ENCODE results near the gene HSPB6.

Gene HSPB6

DNA sequence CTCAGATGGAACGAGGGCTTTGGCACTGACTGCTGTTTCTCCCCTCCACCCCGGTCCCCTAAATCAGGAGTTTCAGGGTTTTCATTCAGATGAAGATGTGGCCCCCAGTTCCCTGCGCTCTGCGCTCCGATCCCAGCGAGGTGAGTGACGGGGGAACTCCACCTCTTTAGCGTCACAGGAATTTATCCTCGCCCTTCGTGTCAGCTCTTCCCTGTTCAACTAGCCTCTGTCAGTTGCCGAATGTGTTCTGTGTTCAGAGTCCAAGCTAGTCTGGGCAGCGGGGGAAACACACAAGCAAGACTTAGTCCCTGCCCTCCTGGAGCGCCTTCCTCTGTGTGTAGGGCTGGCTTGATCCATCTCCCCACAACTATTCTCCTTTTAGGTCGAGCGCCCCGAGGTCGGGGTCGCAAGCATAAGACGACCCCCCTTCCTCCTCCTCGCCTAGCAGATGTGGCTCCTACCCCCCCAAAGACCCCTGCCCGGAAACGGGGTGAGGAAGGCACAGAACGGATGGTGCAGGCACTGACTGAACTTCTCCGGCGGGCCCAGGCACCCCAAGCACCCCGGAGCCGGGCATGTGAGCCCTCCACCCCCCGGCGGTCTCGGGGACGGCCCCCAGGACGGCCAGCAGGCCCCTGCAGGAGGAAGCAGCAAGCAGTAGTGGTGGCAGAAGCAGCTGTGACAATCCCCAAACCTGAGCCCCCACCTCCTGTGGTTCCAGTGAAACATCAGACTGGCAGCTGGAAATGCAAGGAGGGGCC is 37.2 kb downstream of the HSPB6 start:
- Histone ChIP-seq H3K4me3 (ENCODE audit: low read depth, low read length) (peak overlapping the region; percentile 88), H3K27me3 (ENCODE audit: insufficient read depth, low read length) (no peaks in the 10 kb centered on the region), H3K27ac (ENCODE audit: low read depth, low read length) (no peak overlapping the region), H3K4me1 (ENCODE audit: control insufficient read depth, insufficient read depth, low read length, unreplicated experiment) (peaks cover 4% of the 10 kb centered on the region), H3K36me3 (ENCODE audit: insufficient read depth, low read length) (no peaks in the 10 kb centered on the region; the same call in 1 of the 2 replicates), H3K79me2 (ENCODE audit: control insufficient read depth, insufficient read depth, low read length, unreplicated experiment) (peaks cover 24% of the 10 kb centered on the region), H2AFZ (ENCODE audit: low read length, unreplicated experiment) (no peak overlapping the region)

DNA sequence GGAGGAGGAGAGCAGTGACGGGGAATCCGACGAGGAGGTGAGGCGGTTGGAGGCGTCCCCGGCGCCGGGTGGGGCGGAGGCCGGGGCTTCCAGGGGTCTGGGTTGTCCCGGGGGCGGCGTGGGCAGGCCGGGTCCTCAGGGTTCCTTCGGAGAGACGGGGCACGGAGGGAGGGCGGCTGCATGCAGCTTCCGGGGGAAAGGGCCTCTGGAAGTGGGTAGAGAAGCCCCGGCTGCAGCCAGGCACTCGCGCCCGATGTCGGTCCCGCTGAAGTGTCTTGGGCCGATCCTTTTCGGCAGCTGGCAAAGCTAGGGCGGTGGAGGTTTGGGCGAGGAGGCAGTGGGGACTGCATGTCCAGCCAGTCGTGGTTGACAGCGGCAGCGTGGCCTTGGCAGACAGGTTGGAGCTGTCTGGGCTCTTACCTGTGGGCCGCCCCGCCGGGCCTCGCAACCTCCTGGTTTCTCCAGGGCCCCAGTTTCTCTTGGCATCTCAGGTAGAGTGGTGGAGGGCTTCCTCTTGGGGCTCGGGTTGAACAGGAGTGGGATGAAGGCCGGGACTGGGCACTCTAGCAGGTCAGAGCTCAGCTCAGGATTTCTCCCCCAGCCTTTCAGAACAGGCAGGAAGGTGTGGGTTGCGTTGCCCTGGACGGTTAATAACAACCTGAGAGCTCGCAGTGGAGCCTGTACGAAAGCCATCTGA is 38.3 kb downstream of the HSPB6 start:
- Histone ChIP-seq H3K79me2 (ENCODE audit: control insufficient read depth, insufficient read depth, low read length, unreplicated experiment) (peaks cover 24% of the 10 kb centered on the region), H3K27ac (ENCODE audit: low read depth, low read length) (no peak overlapping the region), H3K27me3 (ENCODE audit: insufficient read depth, low read length) (no peaks in the 10 kb centered on the region), H2AFZ (ENCODE audit: low read length, unreplicated experiment) (no peak overlapping the region), H3K36me3 (ENCODE audit: insufficient read depth, low read length) (no peaks in the 10 kb centered on the region), H3K4me3 (ENCODE audit: low read depth, low read length) (peak overlapping the region; percentile 88), H3K4me1 (ENCODE audit: control insufficient read depth, insufficient read depth, low read length, unreplicated experiment) (peaks cover 4% of the 10 kb centered on the region)

DNA sequence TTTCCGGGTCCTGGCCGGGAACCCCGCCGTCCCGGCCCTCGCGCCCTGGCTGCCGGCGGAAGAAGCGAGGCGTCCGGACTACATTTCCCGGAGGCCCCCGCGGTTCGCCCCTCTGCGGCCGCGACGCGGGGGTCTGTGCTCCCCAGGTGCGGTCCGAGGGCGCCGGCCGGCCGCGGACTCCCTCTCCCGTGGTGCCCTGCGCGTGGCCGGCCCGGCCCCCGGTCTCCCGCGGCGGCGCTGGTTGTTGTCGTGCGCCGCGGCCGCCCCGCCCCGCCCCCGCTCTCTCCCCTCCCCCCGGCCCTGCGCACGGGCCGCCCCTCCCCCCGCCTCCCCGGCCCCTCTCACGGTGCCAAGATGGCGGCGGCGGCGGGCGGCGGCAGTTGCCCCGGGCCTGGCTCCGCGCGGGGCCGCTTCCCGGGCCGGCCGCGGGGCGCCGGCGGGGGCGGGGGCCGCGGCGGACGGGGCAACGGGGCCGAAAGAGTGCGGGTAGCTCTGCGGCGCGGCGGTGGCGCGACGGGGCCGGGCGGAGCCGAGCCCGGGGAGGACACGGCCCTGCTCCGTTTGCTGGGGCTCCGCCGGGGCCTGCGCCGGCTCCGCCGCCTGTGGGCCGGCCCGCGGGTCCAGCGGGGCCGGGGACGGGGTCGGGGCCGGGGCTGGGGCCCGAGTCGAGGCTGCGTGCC is 39.0 kb downstream of the HSPB6 start, which contains the start of gene KMT2B:
Gene KMT2B, plus strand, starts transcription at position 339 of the 680 bp plus-strand sequence. Its CDS starts 16 bp downstream, at position 355.
- Histone ChIP-seq H3K4me3 (ENCODE audit: low read depth, low read length) (peak within 1 kb of the TSS; percentile 88), H3K27me3 (ENCODE audit: insufficient read depth, low read length) (no peaks in the 10 kb centered on the region), H2AFZ (ENCODE audit: low read length, unreplicated experiment) (peak within 1 kb of the TSS; percentile 53), H3K4me1 (ENCODE audit: control insufficient read depth, insufficient read depth, low read length, unreplicated experiment) (peaks cover 4% of the 10 kb centered on the region), H3K36me3 (ENCODE audit: insufficient read depth, low read length) (no peaks in the 10 kb centered on the region), H3K79me2 (ENCODE audit: control insufficient read depth, insufficient read depth, low read length, unreplicated experiment) (peaks cover 24% of the 10 kb centered on the region), H3K27ac (ENCODE audit: low read depth, low read length) (peak within 1 kb of the TSS; percentile 60)

DNA sequence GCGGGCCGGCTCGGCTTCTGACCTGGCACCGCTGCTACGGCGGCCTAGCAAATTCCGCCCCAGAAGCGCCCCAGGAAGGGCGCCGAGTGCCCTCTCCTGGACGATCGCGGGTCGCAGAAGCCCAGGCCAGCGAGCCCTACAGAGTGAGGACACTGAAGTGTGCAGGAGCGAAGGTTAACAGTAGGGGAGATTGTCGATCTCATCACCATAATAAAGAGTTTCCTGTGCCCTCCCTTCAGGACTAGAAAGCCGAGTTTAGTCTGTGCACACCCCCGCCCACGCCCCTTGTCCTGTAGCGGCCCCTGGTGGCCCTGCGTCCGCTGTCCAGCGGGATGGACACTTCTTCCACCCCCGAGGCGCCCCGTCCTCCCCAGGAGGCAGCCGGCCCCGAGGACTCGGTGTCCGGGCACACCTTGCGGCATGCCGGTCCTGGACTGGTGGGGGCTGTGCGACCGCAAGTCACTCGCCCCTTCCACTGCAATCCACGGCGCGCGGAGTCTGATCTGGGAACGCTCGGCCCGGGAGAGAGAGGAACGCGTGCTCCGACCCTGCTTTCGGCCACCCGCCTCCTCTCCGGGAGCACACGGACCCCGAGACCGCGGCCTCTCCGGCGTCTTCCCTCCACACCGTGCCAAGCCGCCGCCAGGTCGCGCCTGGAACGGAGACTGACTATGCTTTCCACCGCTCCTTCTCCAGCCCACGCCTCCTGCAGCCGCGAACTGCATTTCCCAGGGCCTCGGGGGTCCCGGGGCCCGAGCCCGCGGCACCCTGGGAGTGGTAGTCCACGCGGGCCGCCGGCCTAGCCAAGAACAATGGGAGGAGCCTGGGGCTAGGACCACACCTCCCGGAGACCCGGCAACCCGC is 39.8 kb downstream of the HSPB6 start:
- Histone ChIP-seq H3K27me3 (ENCODE audit: insufficient read depth, low read length) (no peaks in the 10 kb centered on the region), H3K4me1 (ENCODE audit: control insufficient read depth, insufficient read depth, low read length, unreplicated experiment) (peaks cover 4% of the 10 kb centered on the region), H3K79me2 (ENCODE audit: control insufficient read depth, insufficient read depth, low read length, unreplicated experiment) (peaks cover 24% of the 10 kb centered on the region), H3K4me3 (ENCODE audit: low read depth, low read length) (peak overlapping the region; percentile 82), H3K27ac (ENCODE audit: low read depth, low read length) (peak overlapping the region; percentile 60), H2AFZ (ENCODE audit: low read length, unreplicated experiment) (peak overlapping the region; percentile 53), H3K36me3 (ENCODE audit: insufficient read depth, low read length) (no peaks in the 10 kb centered on the region)

DNA sequence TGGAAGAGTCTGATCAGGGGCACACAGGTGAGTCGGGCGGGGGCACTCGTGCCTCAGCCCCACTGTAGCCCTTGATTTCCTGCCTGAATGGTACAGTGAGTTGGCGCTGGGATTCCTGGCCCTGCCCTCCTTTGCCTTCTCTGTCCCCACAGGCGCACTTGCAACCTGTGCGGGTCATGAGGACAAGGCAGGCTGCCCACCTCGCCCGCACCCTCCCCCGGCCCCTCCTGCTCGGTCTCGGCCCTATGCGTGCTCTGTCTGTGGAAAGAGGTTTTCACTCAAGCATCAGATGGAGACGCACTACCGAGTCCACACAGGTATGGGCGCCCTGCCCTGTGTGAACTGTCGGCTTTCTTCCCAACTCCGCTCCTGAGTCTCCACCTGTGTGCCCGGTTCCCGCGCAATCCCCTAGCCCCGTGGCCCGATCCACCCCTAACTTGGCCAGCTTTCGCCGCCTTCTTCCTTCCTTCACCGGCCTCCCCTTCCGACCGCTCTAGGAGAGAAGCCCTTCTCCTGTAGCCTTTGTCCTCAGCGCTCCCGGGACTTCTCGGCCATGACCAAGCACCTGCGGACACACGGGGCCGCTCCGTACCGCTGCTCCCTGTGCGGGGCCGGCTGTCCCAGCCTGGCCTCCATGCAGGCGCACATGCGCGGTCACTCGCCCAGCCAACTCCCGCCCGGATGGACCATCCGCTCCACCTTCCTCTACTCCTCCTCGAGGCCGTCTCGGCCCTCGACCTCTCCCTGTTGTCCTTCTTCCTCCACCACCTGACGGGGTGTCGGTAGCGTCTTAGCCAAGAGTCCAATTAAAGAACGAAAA is 40.6 kb downstream of the HSPB6 start:
- peaks cover 5% of the 10 kb centered on the region for H3K4me1 ChIP-seq (ENCODE audit: control insufficient read depth, insufficient read depth, low read length, unreplicated experiment)
- H3K27ac ChIP-seq (ENCODE audit: low read depth, low read length) = peak overlapping the region; percentile 25; the same call in 1 of the 2 replicates
- H2AFZ ChIP-seq (ENCODE audit: low read length, unreplicated experiment) = peak overlapping the region; percentile 53
- H3K36me3 ChIP-seq (ENCODE audit: insufficient read depth, low read length) = no peaks in the 10 kb centered on the region
- no peaks in the 10 kb centered on the region for H3K27me3 ChIP-seq (ENCODE audit: insufficient read depth, low read length)
- peak overlapping the region; percentile 82 for H3K4me3 ChIP-seq (ENCODE audit: low read depth, low read length)
- peaks cover 24% of the 10 kb centered on the region for H3K79me2 ChIP-seq (ENCODE audit: control insufficient read depth, insufficient read depth, low read length, unreplicated experiment)

DNA sequence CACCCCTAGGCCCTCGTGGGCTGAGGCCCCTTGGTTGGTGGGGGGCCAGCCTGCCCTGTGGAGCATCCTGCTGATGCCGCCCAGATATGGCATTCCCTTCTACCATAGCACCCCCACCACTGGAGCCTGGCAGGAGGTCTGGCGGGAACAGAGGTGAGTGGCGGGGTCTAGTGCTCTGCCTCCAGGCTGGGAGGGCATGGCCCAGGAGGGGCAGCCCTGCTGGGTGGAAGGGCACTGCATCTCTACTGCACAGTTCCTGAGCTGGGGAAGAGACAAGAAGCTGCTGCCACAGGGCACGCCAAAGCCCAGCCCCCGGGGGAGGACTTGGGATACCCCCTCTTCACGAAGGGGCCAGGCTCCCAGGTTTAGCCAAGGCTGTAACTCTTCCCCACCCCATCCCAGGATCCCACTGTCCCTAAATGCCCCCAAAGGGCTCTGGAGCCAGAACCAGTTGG is 41.4 kb downstream of the HSPB6 start:
- no peaks in the 10 kb centered on the region for H3K36me3 ChIP-seq (ENCODE audit: insufficient read depth, low read length)
- peaks cover 24% of the 10 kb centered on the region for H3K79me2 ChIP-seq (ENCODE audit: control insufficient read depth, insufficient read depth, low read length, unreplicated experiment)
- H3K27me3 ChIP-seq (ENCODE audit: insufficient read depth, low read length) = no peaks in the 10 kb centered on the region
- peaks cover 9% of the 10 kb centered on the region for H3K4me1 ChIP-seq (ENCODE audit: control insufficient read depth, insufficient read depth, low read length, unreplicated experiment)
- peak overlapping the region; percentile 82; the same call in 1 of the 2 replicates for H3K4me3 ChIP-seq (ENCODE audit: low read depth, low read length)
- no peak overlapping the region for H2AFZ ChIP-seq (ENCODE audit: low read length, unreplicated experiment)
- H3K27ac ChIP-seq (ENCODE audit: low read depth, low read length) = no peak overlapping the region

DNA sequence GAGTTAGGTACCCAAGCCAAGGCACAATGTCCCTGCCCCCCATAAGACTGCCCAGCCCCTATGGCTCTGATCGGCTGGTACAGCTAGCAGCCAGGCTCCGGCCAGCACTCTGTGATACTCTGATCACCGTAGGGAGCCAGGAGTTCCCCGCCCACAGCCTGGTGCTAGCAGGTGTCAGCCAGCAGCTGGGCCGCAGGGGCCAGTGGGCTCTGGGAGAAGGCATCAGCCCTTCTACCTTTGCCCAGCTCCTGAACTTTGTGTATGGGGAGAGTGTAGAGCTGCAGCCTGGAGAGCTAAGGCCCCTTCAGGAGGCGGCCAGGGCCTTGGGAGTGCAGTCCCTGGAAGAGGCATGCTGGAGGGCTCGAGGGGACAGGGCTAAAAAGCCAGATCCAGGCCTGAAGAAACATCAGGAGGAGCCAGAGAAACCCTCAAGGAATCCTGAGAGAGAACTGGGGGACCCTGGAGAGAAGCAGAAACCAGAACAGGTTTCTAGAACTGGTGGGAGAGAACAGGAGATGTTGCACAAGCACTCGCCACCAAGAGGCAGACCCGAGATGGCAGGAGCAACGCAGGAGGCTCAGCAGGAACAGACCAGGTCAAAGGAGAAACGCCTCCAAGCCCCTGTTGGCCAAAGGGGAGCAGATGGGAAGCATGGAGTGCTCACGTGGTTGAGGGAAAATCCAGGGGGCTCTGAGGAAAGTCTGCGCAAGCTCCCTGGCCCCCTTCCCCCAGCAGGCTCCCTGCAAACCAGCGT is 42.1 kb downstream of the HSPB6 start:
- H3K36me3 ChIP-seq (ENCODE audit: insufficient read depth, low read length) = no peaks in the 10 kb centered on the region
- H3K27me3 ChIP-seq (ENCODE audit: insufficient read depth, low read length) = no peaks in the 10 kb centered on the region
- no peak overlapping the region for H2AFZ ChIP-seq (ENCODE audit: low read length, unreplicated experiment)
- H3K27ac ChIP-seq (ENCODE audit: low read depth, low read length) = no peak overlapping the region
- no peak overlapping the region for H3K4me3 ChIP-seq (ENCODE audit: low read depth, low read length)
- H3K4me1 ChIP-seq (ENCODE audit: control insufficient read depth, insufficient read depth, low read length, unreplicated experiment) = peaks cover 9% of the 10 kb centered on the region
- peaks cover 19% of the 10 kb centered on the region for H3K79me2 ChIP-seq (ENCODE audit: control insufficient read depth, insufficient read depth, low read length, unreplicated experiment)

DNA sequence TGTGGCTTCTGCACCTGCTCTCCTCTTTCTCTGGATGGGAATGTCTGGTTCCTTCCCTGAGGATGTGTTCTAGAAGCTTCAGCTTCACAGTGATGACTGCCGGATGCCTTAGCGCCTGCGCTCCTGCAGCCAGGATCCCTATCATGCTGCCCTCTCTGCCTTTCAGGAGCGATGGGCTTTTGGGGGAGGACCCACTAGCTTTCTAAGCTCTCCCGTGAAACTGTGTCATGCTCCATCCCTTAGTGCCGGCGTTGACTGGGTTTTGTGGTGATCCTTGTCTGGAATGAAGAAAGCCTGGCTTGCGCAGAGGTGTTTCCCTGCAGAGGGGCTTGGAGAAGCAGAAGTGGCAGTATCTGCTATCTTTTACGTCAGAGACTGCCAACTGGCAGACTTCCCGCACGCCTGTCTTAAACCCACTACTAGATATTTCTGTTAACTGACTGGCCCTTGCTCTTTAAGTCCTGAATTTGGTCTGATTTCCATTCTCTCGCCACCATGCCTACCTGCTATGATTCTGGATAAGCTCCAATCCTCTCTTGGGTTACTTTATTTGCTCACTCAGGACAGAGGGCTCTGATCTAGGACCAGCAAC is 42.8 kb downstream of the HSPB6 start:
- peaks cover 9% of the 10 kb centered on the region for H3K4me1 ChIP-seq (ENCODE audit: control insufficient read depth, insufficient read depth, low read length, unreplicated experiment)
- peaks cover 11% of the 10 kb centered on the region for H3K79me2 ChIP-seq (ENCODE audit: control insufficient read depth, insufficient read depth, low read length, unreplicated experiment)
- no peak overlapping the region for H3K4me3 ChIP-seq (ENCODE audit: low read depth, low read length)
- no peaks in the 10 kb centered on the region for H3K36me3 ChIP-seq (ENCODE audit: insufficient read depth, low read length)
- H2AFZ ChIP-seq (ENCODE audit: low read length, unreplicated experiment) = no peak overlapping the region
- H3K27ac ChIP-seq (ENCODE audit: low read depth, low read length) = no peak overlapping the region
- H3K27me3 ChIP-seq (ENCODE audit: insufficient read depth, low read length) = no peaks in the 10 kb centered on the region

DNA sequence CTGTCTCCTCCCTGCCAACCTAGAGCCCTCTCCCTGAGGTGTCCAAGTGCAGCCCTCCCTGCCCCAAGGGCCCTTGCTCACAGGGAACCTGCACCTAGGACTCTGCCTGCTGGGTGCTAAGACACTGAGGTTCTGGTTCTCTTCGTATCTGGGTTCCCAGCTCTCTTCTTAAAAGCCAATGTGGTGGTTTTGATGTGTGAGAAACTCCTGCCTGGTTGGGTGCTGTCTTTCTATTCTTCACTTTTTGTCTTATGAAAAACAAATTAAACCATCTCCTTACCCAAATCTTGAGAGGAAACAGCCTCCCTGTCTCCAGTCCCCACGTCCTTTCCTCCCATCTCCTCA is 43.4 kb downstream of the HSPB6 start:
- peaks cover 6% of the 10 kb centered on the region for H3K79me2 ChIP-seq (ENCODE audit: control insufficient read depth, insufficient read depth, low read length, unreplicated experiment)
- peaks cover 9% of the 10 kb centered on the region for H3K4me1 ChIP-seq (ENCODE audit: control insufficient read depth, insufficient read depth, low read length, unreplicated experiment)

More for the DNA sequence above, 43.4 kb downstream of the HSPB6 start:
- Histone ChIP-seq H2AFZ (ENCODE audit: low read length, unreplicated experiment) (no peak overlapping the region), H3K27ac (ENCODE audit: low read depth, low read length) (no peak overlapping the region), H3K27me3 (ENCODE audit: insufficient read depth, low read length) (no peaks in the 10 kb centered on the region), H3K36me3 (ENCODE audit: insufficient read depth, low read length) (no peaks in the 10 kb centered on the region), H3K4me3 (ENCODE audit: low read depth, low read length) (no peak overlapping the region)

Data from ACC112 (cell line).